ENCODE data around the gene ENGASE.

DNA sequence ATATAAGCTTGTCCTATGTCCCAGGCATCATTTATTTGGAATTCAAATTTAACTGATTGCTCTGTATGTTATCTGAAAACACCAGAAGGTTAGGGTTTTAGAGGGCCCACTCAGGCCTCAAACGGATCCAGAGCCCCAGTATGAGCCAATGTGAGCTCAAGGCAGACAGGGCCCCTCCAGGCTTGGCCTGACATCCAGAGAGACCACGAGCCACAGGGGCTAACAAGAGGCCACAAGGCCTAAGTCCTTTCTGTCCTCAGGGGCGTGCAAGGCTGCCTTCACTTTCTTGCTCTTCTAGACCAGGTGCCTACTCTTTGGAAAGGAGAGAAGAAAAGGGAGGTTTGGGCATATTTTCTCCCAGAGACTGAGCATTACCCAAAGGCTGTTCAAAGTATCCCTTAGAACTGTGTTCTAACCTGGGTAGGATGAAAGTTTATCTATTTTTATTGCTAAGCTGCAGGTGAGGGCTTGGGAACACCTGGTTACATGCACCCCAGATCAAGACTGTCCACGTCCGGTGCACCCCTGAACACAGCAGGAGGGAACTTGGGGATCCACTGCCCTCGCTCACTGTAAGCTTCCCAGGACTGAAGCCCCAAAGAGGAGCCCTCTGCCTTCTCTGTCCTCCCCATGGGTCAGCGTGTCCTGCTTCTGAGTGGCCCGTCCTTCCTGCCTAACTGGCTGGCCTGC is 1.5 kb upstream of the ENGASE start:
- TF ChIP-seq, protein P1, sequence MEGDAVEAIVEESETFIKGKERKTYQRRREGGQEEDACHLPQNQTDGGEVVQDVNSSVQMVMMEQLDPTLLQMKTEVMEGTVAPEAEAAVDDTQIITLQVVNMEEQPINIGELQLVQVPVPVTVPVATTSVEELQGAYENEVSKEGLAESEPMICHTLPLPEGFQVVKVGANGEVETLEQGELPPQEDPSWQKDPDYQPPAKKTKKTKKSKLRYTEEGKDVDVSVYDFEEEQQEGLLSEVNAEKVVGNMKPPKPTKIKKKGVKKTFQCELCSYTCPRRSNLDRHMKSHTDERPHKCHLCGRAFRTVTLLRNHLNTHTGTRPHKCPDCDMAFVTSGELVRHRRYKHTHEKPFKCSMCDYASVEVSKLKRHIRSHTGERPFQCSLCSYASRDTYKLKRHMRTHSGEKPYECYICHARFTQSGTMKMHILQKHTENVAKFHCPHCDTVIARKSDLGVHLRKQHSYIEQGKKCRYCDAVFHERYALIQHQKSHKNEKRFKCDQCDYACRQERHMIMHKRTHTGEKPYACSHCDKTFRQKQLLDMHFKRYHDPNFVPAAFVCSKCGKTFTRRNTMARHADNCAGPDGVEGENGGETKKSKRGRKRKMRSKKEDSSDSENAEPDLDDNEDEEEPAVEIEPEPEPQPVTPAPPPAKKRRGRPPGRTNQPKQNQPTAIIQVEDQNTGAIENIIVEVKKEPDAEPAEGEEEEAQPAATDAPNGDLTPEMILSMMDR (IDR thresholded peaks at IDR 0.05; ENCODE audit: insufficient read depth, low read depth, low read length): no peak
- TF ChIP-seq EZH2 (IDR thresholded peaks at IDR 0.05; ENCODE audit: insufficient read depth, low read length): no peak
